ENCODE measurements around the gene UBE2E1. TPM values are rescaled to one million over a fixed set of nuclear protein-coding genes. Genes with fewer than 3 reads are reported as not detected.

The UBE2E1 gene
- total and polyA plus RNA-seq, 2 of the 4 experiments (the other 2 are of a cell fraction), result 54.1 to 91.6 TPM

GRCh38 chr3:23886311-23886710, 80.6 kb downstream of the UBE2E1 start:
- no TSS peak for BruUV-seq (replicated peaks)
- Histone ChIP-seq H2BK120ac (ENCODE audit: low read depth, low read length) (no peak overlapping the region), H4K91ac (ENCODE audit: insufficient read depth, low read depth, low read length) (no peak overlapping the region), H3K14ac (replicated peaks; ENCODE audit: low read depth, low read length) (no peak overlapping the region), H3K18ac (ENCODE audit: low read depth, low read length) (no peak overlapping the region), H4K8ac (ENCODE audit: low read depth in 2 of 2, low read length in 2 of 2) (no peak overlapping the region), H3K23ac (ENCODE audit: low read depth, low read length) (no peak overlapping the region), H3K9me1 (ENCODE audit: insufficient read depth, low read length) (peaks cover 3% of the 10 kb centered on the region; the same call in 1 of the 2 replicates), H2AFZ (replicated peaks; ENCODE audit: low read length, poor library complexity) (no peak overlapping the region), H3K9ac (ENCODE audit: low read depth, low read length) (no peak overlapping the region), H2BK15ac (ENCODE audit: low read depth, low read length) (no peak overlapping the region), H4K5ac (ENCODE audit: low read depth, low read length) (no peak overlapping the region), H3K9me3 (ENCODE audit: control insufficient read depth, insufficient read depth, low read length) (no peaks in the 10 kb centered on the region), H4K20me1 (ENCODE audit: insufficient read depth, low read length) (peaks cover 6% of the 10 kb centered on the region), H3K4me1 (ENCODE audit: control insufficient read depth, insufficient read depth, low read length) (no peaks in the 10 kb centered on the region), H2AK5ac (ENCODE audit: low read depth, low read length) (no peak overlapping the region), H2BK20ac (ENCODE audit: low read depth, low read length) (no peak overlapping the region), H2AK9ac (replicated peaks; ENCODE audit: low read depth, low read length, poor library complexity) (no peak overlapping the region), H3K27ac (ENCODE audit: insufficient read depth, low read length) (no peak overlapping the region), H3K79me1 (ENCODE audit: low read depth in 1 of 2, low read length in 2 of 2) (peaks cover 28 to 34% of the 10 kb centered on the region in 2 experiments), H3K4me2 (ENCODE audit: low read depth, low read length) (no peak overlapping the region), H3K4ac (ENCODE audit: low read depth, low read length) (no peak overlapping the region), H3K56ac (ENCODE audit: extremely low read depth, insufficient read depth, low read length) (no peak overlapping the region), H3K27me3 (ENCODE audit: control insufficient read depth, insufficient read depth, low read length) (no peaks in the 10 kb centered on the region), H2BK5ac (ENCODE audit: low read depth, low read length, poor library complexity, severe bottlenecking) (no peak overlapping the region), H3K4me3 (ENCODE audit: insufficient read depth, low read depth, low read length) (no peak overlapping the region), H3K36me3 (ENCODE audit: control insufficient read depth, insufficient read depth, low read length) (peaks cover 12% of the 10 kb centered on the region; the same call in 1 of the 2 replicates)
- intact Hi-C loops (cut with micrococcal nuclease) (no loop called here), dilution Hi-C loops (cut with HindIII; ENCODE audit: low sequenced_read_pairs, unreplicated experiment) (no loop called here), in situ Hi-C loops (cut with MboI; ENCODE audit: low sequenced_read_pairs) (loop anchor here (25.0 kb wide), 2 partner anchors 351 to 801 kb away; no protein-coding TSS in a partner anchor)
- CTCF ChIA-PET, result no interaction called here
- no peak for DNase-seq
- TF ChIP-seq FOS (IDR thresholded peaks at IDR 0.05; ENCODE audit: low read depth, low read length) (no peak), NFE2L2 (IDR thresholded peaks at IDR 0.05; ENCODE audit: low read depth, low read length) (peak; percentile 65), MAFK (IDR thresholded peaks at IDR 0.05; ENCODE audit: low read depth, low read length) (no peak)
- ATAC-seq (ENCODE audit: low read depth), result no peak
- POLR2A ChIA-PET (ENCODE audit: unreplicated experiment), result no interaction called here
- no CpG with 5 or more reads among the region's 3 CpGs for WGBS, 2 experiments (ENCODE audit: extremely low coverage in 2 of 2, insufficient read length in 1 of 2)
